AG09309 (cell line): ENCODE results near the gene CFAP298.
A peak's percentile ranks its signal among the peaks of the same experiment; 100 is the strongest.
"Not testable (repeated sequence)": the region's sequence is repeated elsewhere in the genome, so short reads cannot be mapped to it uniquely, and the experiment has no call there.

Source experiments
- DNase-seq: peaks from one replicate; pipeline ENCODE4 v3.0.0-alpha.2; 2010; ENCODE audit warnings: low read depth
- H3K4me3 ChIP-seq: 2 replicates; pipeline ENCODE4 v1.5.1; 2011; ENCODE audit warnings: mild to moderate bottlenecking, low read depth, low read length, moderate library complexity; ENCODE audit not compliant: control insufficient read depth
- TF ChIP-seq, protein P1 (sequence below): IDR thresholded peaks from 2 replicates; pipeline ENCODE4 v1.5.1; 2011; ENCODE audit warnings: mild to moderate bottlenecking, low read depth, low read length, inconsistent platforms; ENCODE audit not compliant: insufficient read depth, control insufficient read depth; ENCODE audit errors: missing control alignments

The CFAP298 gene

DNA sequence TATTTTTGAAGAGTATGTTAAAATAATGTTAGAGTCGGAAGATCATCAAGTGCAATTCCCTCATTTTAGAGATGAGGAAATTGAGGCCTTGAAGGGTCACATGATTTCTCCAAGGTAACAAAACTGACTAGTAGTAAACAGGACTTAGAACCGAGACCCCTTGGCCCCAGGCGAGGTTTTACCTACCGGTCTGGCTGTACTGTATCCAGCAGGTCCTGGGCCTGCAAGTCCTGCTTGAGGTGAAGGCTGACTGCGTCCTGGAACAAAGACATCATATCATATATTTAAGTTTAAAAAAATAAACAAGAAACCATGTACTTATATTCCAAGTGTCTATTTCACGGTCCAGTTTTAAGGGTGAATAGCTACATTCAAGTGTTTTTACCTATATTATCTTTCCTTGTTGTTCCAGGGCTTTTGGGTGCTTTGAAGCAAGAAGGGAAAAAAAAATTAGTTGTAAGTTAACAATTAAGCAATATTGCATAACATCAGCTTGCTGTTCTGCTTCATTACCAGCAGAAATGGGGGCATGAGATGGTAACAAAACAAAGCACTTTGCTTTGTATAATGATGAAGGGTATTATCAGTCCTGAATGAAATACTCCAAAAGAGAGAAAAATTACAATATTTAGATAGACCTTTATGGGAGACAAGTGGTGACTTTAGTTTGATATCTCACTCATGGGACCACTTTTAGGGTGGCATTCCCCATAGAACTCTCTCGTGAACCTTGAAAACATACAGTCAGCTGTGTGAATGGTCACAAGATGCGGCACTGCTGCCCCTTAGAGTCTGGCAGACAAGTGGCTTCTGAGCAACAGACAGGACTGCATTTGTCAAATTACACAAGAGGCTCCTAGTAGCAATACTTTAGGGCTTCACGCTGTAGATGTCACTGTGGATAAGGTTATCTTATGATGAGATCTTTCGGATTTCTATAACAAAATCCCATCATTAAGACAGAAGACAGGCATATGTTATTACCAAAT is 29.8 kb upstream of the CFAP298 start:
- H3K4me3 ChIP-seq, result no peak overlapping the region
- DNase-seq, result no peak
- TF ChIP-seq, protein P1, sequence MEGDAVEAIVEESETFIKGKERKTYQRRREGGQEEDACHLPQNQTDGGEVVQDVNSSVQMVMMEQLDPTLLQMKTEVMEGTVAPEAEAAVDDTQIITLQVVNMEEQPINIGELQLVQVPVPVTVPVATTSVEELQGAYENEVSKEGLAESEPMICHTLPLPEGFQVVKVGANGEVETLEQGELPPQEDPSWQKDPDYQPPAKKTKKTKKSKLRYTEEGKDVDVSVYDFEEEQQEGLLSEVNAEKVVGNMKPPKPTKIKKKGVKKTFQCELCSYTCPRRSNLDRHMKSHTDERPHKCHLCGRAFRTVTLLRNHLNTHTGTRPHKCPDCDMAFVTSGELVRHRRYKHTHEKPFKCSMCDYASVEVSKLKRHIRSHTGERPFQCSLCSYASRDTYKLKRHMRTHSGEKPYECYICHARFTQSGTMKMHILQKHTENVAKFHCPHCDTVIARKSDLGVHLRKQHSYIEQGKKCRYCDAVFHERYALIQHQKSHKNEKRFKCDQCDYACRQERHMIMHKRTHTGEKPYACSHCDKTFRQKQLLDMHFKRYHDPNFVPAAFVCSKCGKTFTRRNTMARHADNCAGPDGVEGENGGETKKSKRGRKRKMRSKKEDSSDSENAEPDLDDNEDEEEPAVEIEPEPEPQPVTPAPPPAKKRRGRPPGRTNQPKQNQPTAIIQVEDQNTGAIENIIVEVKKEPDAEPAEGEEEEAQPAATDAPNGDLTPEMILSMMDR, result no peak

GRCh38 chr21:32626621-32627196 is 14.5 kb upstream of the CFAP298 start:
- H3K4me3 ChIP-seq, result no peak overlapping the region
- TF ChIP-seq, protein P1, result no peak
- DNase-seq, result peak; percentile 59

DNA sequence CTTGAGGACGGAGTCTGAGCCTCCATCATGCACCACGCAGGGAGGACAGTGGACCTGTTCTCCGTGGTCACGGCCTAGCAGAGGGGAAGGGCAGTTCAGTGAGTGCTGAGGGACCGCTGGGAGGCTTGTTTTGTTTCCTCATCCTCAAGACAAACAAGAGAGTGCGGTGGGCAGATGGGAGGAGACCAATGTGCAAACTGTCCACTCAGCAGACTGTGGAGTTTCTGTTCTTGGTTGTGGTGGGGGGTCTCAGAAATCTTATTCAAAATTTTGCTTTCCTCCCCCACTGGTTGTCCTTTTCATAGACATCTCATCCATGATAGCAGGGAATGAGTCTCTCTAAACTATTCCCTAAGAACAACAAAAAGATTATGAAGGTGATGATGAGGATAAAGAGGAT is 6.0 kb upstream of the CFAP298 start:
- DNase-seq, H3K4me3 ChIP-seq: not testable (repeated sequence)

- no peak for DNase-seq
- H3K4me3 ChIP-seq, result peak overlapping the region; percentile 87
- TF ChIP-seq, protein P1, result no peak
Observed at GRCh38 chr21:32613436-32614043, 1.4 kb upstream of the CFAP298 start.

DNA sequence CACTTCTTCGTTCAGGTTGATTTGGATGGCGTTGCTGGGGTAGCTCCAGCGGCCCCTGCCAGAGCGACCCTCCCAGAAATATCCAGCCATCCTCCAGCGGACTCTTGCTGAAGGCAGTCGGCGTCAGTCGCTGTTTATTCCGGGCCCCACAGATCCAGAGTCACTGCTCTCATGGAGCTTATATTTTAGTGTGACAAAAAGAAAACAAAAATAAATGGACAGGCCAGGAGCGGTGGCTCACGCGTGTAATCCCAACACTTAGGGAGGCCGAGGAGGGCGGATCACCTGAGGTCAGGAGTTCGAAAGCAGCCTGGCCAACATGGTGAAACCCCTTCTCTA is 791 bp upstream of the CFAP298 start:
- no peak for DNase-seq
- H3K4me3 ChIP-seq, result peak overlapping the region; percentile 87
- TF ChIP-seq, protein P1, result no peak

- DNase-seq, result no peak
- H3K4me3 ChIP-seq, result peak overlapping the region; percentile 87
- TF ChIP-seq, protein P1, result no peak
Observed at GRCh38 chr21:32611471-32611997, 643 bp downstream of the CFAP298 start.

DNA sequence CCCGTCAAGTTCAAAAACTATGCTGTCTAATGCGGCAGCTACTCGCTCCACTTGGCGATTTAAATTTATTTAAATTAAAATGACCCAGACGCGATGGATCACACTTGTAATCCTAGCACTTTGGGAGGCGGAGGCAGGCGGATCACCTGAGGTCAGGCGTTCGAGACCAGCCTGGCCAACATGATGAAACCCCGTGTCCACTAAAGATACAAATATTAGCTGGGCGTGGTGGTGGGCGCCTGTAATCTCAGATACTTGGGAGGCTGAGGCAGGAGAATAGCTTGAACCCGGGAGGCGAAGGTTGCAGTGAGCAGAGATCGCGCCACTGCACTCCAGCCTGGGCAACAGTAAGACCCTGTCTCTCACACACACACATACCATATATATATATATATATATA is 1.2 kb downstream of the CFAP298 start:
- not testable (repeated sequence) for DNase-seq
- peak overlapping the region; percentile 87 for H3K4me3 ChIP-seq
